HG03280 (cell line): ENCODE results near the gene MUC5B.
"Not testable (repeated sequence)": the region's sequence is repeated elsewhere in the genome, so short reads cannot be mapped to it uniquely, and the experiment has no call there.

ENCODE experiments used
- ATAC-seq: cut with Tn5 transposase; IDR thresholded peaks from one replicate; pipeline ENCODE4 v1.9.1; 2021; ENCODE audit warnings: mild to moderate bottlenecking, moderate library complexity; ENCODE audit not compliant: unreplicated experiment

Gene MUC5B

GRCh38 chr11:1244557-1244956 lies 21.7 kb downstream of the MUC5B start:
- ATAC-seq: not testable (repeated sequence)

GRCh38 chr11:1245717-1246116 lies 22.9 kb downstream of the MUC5B start:
- ATAC-seq: not testable (repeated sequence)

- not testable (repeated sequence) for ATAC-seq
Observed at GRCh38 chr11:1246301-1246700, 23.4 kb downstream of the MUC5B start.

- ATAC-seq: not testable (repeated sequence)
Observed at GRCh38 chr11:1247026-1247425, 24.2 kb downstream of the MUC5B start.

- not testable (repeated sequence) for ATAC-seq
Observed at GRCh38 chr11:1248951-1249350, 26.1 kb downstream of the MUC5B start.

GRCh38 chr11:1250411-1250810 lies 27.5 kb downstream of the MUC5B start:
- ATAC-seq: not testable (repeated sequence)

- ATAC-seq: no peak
Observed at GRCh38 chr11:1251236-1251770, 28.4 kb downstream of the MUC5B start.

GRCh38 chr11:1252371-1253102 lies 29.7 kb downstream of the MUC5B start:
- ATAC-seq: no peak

GRCh38 chr11:1253103-1253485 lies 30.2 kb downstream of the MUC5B start:
- no peak for ATAC-seq

- ATAC-seq: no peak
Observed at GRCh38 chr11:1254086-1254648, 31.3 kb downstream of the MUC5B start.

GRCh38 chr11:1254733-1255132 lies 31.9 kb downstream of the MUC5B start:
- ATAC-seq: no peak

- no peak for ATAC-seq
Observed at GRCh38 chr11:1255151-1255550, 32.3 kb downstream of the MUC5B start.

GRCh38 chr11:1256257-1257045 lies 33.6 kb downstream of the MUC5B start:
- no peak for ATAC-seq

GRCh38 chr11:1257366-1257765 lies 34.5 kb downstream of the MUC5B start:
- no peak for ATAC-seq

- no peak for ATAC-seq
Observed at GRCh38 chr11:1257916-1258315, 35.0 kb downstream of the MUC5B start.

- ATAC-seq: no peak
Observed at GRCh38 chr11:1258401-1259075, 35.7 kb downstream of the MUC5B start.

- ATAC-seq: no peak
Observed at GRCh38 chr11:1259076-1259461, 36.2 kb downstream of the MUC5B start.

GRCh38 chr11:1259561-1259960 lies 36.7 kb downstream of the MUC5B start:
- no peak for ATAC-seq

GRCh38 chr11:1260023-1260501 lies 37.2 kb downstream of the MUC5B start:
- no peak for ATAC-seq

GRCh38 chr11:1260620-1261019 lies 37.8 kb downstream of the MUC5B start:
- no peak for ATAC-seq
